Measurements from ENCODE around the gene CGNL1.

CGNL1 gene

GRCh38 chr15:57507111-57507510, 130.8 kb downstream of the CGNL1 start:
- TF ChIP-seq CTCF (IDR thresholded peaks at IDR 0.05; ENCODE audit: borderline replicate concordance, insufficient read depth, low read depth, low read length), result no peak
- H3K4me3 ChIP-seq (ENCODE audit: low read depth, low read length), result no peak overlapping the region

GRCh38 chr15:57509126-57509525, 132.8 kb downstream of the CGNL1 start:
- TF ChIP-seq CTCF (IDR thresholded peaks at IDR 0.05; ENCODE audit: borderline replicate concordance, insufficient read depth, low read depth, low read length), result no peak
- H3K4me3 ChIP-seq (ENCODE audit: low read depth, low read length), result no peak overlapping the region

GRCh38 chr15:57509965-57510364, 133.7 kb downstream of the CGNL1 start:
- no peak for TF ChIP-seq CTCF (IDR thresholded peaks at IDR 0.05; ENCODE audit: borderline replicate concordance, insufficient read depth, low read depth, low read length)
- H3K4me3 ChIP-seq (ENCODE audit: low read depth, low read length), result no peak overlapping the region

- TF ChIP-seq CTCF (IDR thresholded peaks at IDR 0.05; ENCODE audit: borderline replicate concordance, insufficient read depth, low read depth, low read length), result no peak
- no peak overlapping the region for H3K4me3 ChIP-seq (ENCODE audit: low read depth, low read length)
These were observed 134.3 kb downstream of the CGNL1 start for GRCh38 chr15:57510647-57511046.

- no peak overlapping the region for H3K4me3 ChIP-seq (ENCODE audit: low read depth, low read length)
- no peak for TF ChIP-seq CTCF (IDR thresholded peaks at IDR 0.05; ENCODE audit: borderline replicate concordance, insufficient read depth, low read depth, low read length)
These were observed 140.2 kb downstream of the CGNL1 start for GRCh38 chr15:57516327-57517029.

- no peak for TF ChIP-seq CTCF (IDR thresholded peaks at IDR 0.05; ENCODE audit: borderline replicate concordance, insufficient read depth, low read depth, low read length)
These were observed 140.8 kb downstream of the CGNL1 start for GRCh38 chr15:57517030-57517671.

More at GRCh38 chr15:57517030-57517671, 140.8 kb downstream of the CGNL1 start:
- H3K4me3 ChIP-seq (ENCODE audit: low read depth, low read length), result no peak overlapping the region
